Measurements from ENCODE around the gene KIF1A. TPM values are rescaled to one million over a fixed set of nuclear protein-coding genes. Genes with fewer than 3 reads are reported as not detected.

KIF1A gene
- total and polyA plus RNA-seq, 2 of the 8 experiments (the other 6 are each of a cell fraction or from before 2014, with no cell fraction given), result 61.3 to 281 TPM

GRCh38 chr2:240769096-240769495, 50.9 kb downstream of the KIF1A start:
- Histone ChIP-seq H3K27ac (ENCODE audit: low read depth, low read length) (no peak overlapping the region), H3K18ac (ENCODE audit: extremely low read depth, low read length) (no peak overlapping the region), H3K14ac (ENCODE audit: insufficient read length) (no peak overlapping the region), H2AFZ (ENCODE audit: low read length) (no peak overlapping the region), H2BK120ac (replicated peaks; ENCODE audit: low read depth, low read length) (no peak overlapping the region), H3K9ac (replicated peaks in 1 of 4; ENCODE audit: extremely low read depth in 1 of 4, low read depth in 3 of 4, low read length in 3 of 4) (no peak overlapping the region), H4K8ac (ENCODE audit: extremely low read depth, insufficient read depth, low read length) (peak overlapping the region; percentile 20; the same call in 1 of the 2 replicates), H4K20me1 (replicated peaks in 1 of 2; ENCODE audit: control insufficient read depth in 1 of 2, insufficient read depth in 2 of 2, low read length in 2 of 2) (peaks cover 13 to 34% of the 10 kb centered on the region in 2 experiments), H3K79me1 (ENCODE audit: low read depth, low read length) (no peaks in the 10 kb centered on the region; the same call in 1 of the 2 replicates), H2AK5ac (ENCODE audit: low read depth, low read length) (no peak overlapping the region), H3K27me3 (replicated peaks in 1 of 4; ENCODE audit: control insufficient read depth in 3 of 4, extremely low read depth in 1 of 4, insufficient read depth in 3 of 4, low read length in 3 of 4) (no peaks in the 10 kb centered on the region), H3K56ac (replicated peaks; ENCODE audit: insufficient read length, low read depth, low read length) (no peak overlapping the region), H3K4me3 (ENCODE audit: extremely low read depth in 1 of 4, insufficient read depth in 2 of 4, low read depth in 3 of 4, low read length in 4 of 4) (no peak overlapping the region), H3K36me3 (ENCODE audit: control insufficient read depth in 2 of 4, insufficient read depth in 4 of 4, low read length in 3 of 4) (peaks cover 54 to 98% (median 87%) of the 10 kb centered on the region in 4 experiments), H3K4me2 (ENCODE audit: insufficient read depth in 1 of 2, low read depth in 2 of 2, low read length in 2 of 2) (no peak overlapping the region), H3K9me3 (ENCODE audit: insufficient read depth in 2 of 2, low read depth in 1 of 2, low read length in 1 of 2) (no peaks in the 10 kb centered on the region), H4K5ac (ENCODE audit: insufficient read length, low read depth, low read length) (no peak overlapping the region), H3K4ac (replicated peaks; ENCODE audit: insufficient read length, low read depth, low read length) (no peak overlapping the region), H2BK15ac (ENCODE audit: low read length) (no peak overlapping the region), H2BK5ac (ENCODE audit: low read depth, low read length) (no peak overlapping the region), H3K23ac (ENCODE audit: insufficient read length) (no peak overlapping the region), H2BK20ac (ENCODE audit: low read length) (no peak overlapping the region), H3K4me1 (replicated peaks in 1 of 4; ENCODE audit: control insufficient read depth in 3 of 4, insufficient read depth in 4 of 4, low read length in 3 of 4) (no peaks in the 10 kb centered on the region), H2BK12ac (ENCODE audit: low read depth, low read length) (no peak overlapping the region), H3K79me2 (ENCODE audit: control insufficient read depth in 1 of 2, insufficient read depth in 2 of 2, low read length in 2 of 2) (no peaks in the 10 kb centered on the region), H3K23me2 (ENCODE audit: low read depth, low read length) (no peaks in the 10 kb centered on the region), H4K91ac (replicated peaks; ENCODE audit: insufficient read length, low read length) (no peak overlapping the region)
- CTCF ChIA-PET (ENCODE audit: partially characterized antibody), result interaction anchor here (0.6 to 2.7 kb wide), 5 partner anchors 8 to 72 kb away, joined by 3 to 5 read pairs (median 3); no protein-coding TSS in a partner anchor
- FAIRE-seq (no peak), DNase-seq (ENCODE audit: low read depth in 1 of 2, low spot score in 2 of 2) (no peak)
- WGBS, 2 experiments (ENCODE audit: extremely low coverage in 1 of 2, insufficient coverage in 1 of 2, insufficient read length in 1 of 2, insufficient replicate concordance in 2 of 2, low coverage in 1 of 2, low lambda C conversion rate in 2 of 2, missing lambda C conversion rate in 1 of 2), result 93% methylated on average over 7 of the region's 7 CpGs; no CpG with 5 or more reads in 1 of the 2 experiments
- POLR2A ChIA-PET (ENCODE audit: partially characterized antibody), result interaction anchor here (1.6 to 20.0 kb wide), 9 partner anchors 9 to 41 kb away, joined by 5 to 291 read pairs (median 13); no protein-coding TSS in a partner anchor
- TF ChIP-seq TCF12 (IDR thresholded peaks at IDR 0.05; ENCODE audit: low read depth, low read length) (no peak), POLR2AphosphoS5 (IDR thresholded peaks at IDR 0.05; ENCODE audit: low read depth, low read length) (peak; percentile 18; the same call in 1 of the 2 replicates), SIN3A (conservative IDR thresholded peaks at IDR 0.05 in 1 of 2, IDR thresholded peaks at IDR 0.05 in 1 of 2; ENCODE audit: low read depth in 1 of 2, low read length in 2 of 2) (no peak)
